HEK293 (cell line): ENCODE data around the gene AFG1L.

ENCODE experiments used
- CTCF ChIA-PET: fragments of 350-600 bp; formaldehyde crosslinking; extraction: SDS; loops from one replicate; lab custom pipeline; 2021; ENCODE audit warnings: antibody characterized with exemption; lab: Yijun Ruan, JAX
- POLR2A ChIA-PET: fragments of 300-600 bp; formaldehyde crosslinking; extraction: SDS; loops from one replicate; lab custom pipeline; 2020; ENCODE audit warnings: antibody characterized with exemption, inconsistent platforms; lab: Yijun Ruan, JAX
- H3K27ac ChIP-seq: fragments of 200-500 bp; sonication (Bioruptor generic); 2 replicates; pipeline ENCODE4 v1.5.1; 2014; ENCODE audit warnings: low read depth, low read length, control low read depth, inconsistent platforms; ENCODE audit errors: extremely low read depth
- H3K36me3 ChIP-seq, 2 experiments: fragments of 200-500 bp in 1 of 2; sonication (Bioruptor generic) in 1 of 2; 1 replicate in 1 of 2; 2 replicates in 1 of 2; pipeline ENCODE4 v1.5.1; 2014 to 2017; ENCODE audit warnings: inconsistent platforms in 2 of 2, low read length in 2 of 2; ENCODE audit not compliant: control insufficient read depth in 2 of 2, insufficient read depth in 1 of 2
- H3K4me1 ChIP-seq: fragments of 200-500 bp; sonication (Bioruptor generic); 2 replicates; pipeline ENCODE4 v1.5.1; 2014; ENCODE audit warnings: mild to moderate bottlenecking, low read length, inconsistent platforms; ENCODE audit not compliant: control insufficient read depth, insufficient read depth
- H3K4me3 ChIP-seq: 2 replicates; pipeline ENCODE4 v1.5.1; 2011; ENCODE audit warnings: low read depth, mild to moderate bottlenecking, control low read depth, low read length, moderate library complexity
- H3K9me3 ChIP-seq: fragments of 200-500 bp; sonication (Bioruptor generic); 2 replicates; pipeline ENCODE4 v1.5.1; 2014; ENCODE audit warnings: low read depth, low read length, inconsistent platforms; ENCODE audit not compliant: control insufficient read depth, insufficient read depth
- KLF1 ChIP-seq: fragments of 450-650 bp; formaldehyde crosslinking; IDR thresholded peaks from 2 replicates; pipeline ENCODE4 v1.5.1; 2016; ENCODE audit warnings: missing biosample characterization, missing genetic modification characterization
- OVOL3 ChIP-seq: fragments of 450-650 bp; formaldehyde crosslinking; IDR thresholded peaks from 2 replicates; pipeline ENCODE4 v1.5.1; 2016; ENCODE audit warnings: missing biosample characterization, missing genetic modification characterization
- PRDM1 ChIP-seq: fragments of 450-650 bp; formaldehyde crosslinking; IDR thresholded peaks from 2 replicates; pipeline ENCODE4; 2016; ENCODE audit warnings: missing biosample characterization, missing genetic modification characterization
- SCRT2 ChIP-seq: fragments of 450-650 bp; formaldehyde crosslinking; IDR thresholded peaks from 2 replicates; pipeline ENCODE4 v1.5.1; 2016; ENCODE audit warnings: missing biosample characterization, missing genetic modification characterization
- ZNF112 ChIP-seq: fragments of 450-650 bp; formaldehyde crosslinking; IDR thresholded peaks from 2 replicates; pipeline ENCODE4 v1.5.0; 2017; ENCODE audit warnings: missing biosample characterization, missing genetic modification characterization
- ZNF155 ChIP-seq: fragments of 450-650 bp; formaldehyde crosslinking; IDR thresholded peaks from 2 replicates; pipeline ENCODE4 v1.5.1; 2016; ENCODE audit warnings: missing biosample characterization, missing genetic modification characterization
- ZNF202 ChIP-seq: fragments of 450-650 bp; formaldehyde crosslinking; IDR thresholded peaks from 2 replicates; pipeline ENCODE4 v1.5.1; 2016; ENCODE audit warnings: missing biosample characterization, missing genetic modification characterization, borderline replicate concordance
- ZNF610 ChIP-seq: fragments of 450-650 bp; formaldehyde crosslinking; IDR thresholded peaks from 2 replicates; pipeline ENCODE4 v1.5.1; 2016; ENCODE audit warnings: missing biosample characterization, missing genetic modification characterization, borderline replicate concordance
- ZNF830 ChIP-seq: fragments of 450-650 bp; IDR thresholded peaks from 2 replicates; pipeline ENCODE4 v1.5.0; 2018; ENCODE audit warnings: missing biosample characterization, missing genetic modification characterization, low read depth, mild to moderate bottlenecking, moderate library complexity
- TF ChIP-seq, protein P1 (sequence below): fragments of 450-650 bp; formaldehyde crosslinking; IDR thresholded peaks from 2 replicates; pipeline ENCODE4 v1.5.1; 2016; ENCODE audit warnings: missing biosample characterization, missing genetic modification characterization
- TF ChIP-seq, protein P2 (sequence below): fragments of 450-650 bp; formaldehyde crosslinking; IDR thresholded peaks from 2 replicates; pipeline ENCODE4 v1.5.1; 2016; ENCODE audit warnings: missing biosample characterization, missing genetic modification characterization
- TF ChIP-seq, protein P3 (sequence below): fragments of 450-650 bp; formaldehyde crosslinking; IDR thresholded peaks from 2 replicates; pipeline ENCODE4 v1.5.1; 2016; ENCODE audit warnings: missing biosample characterization, missing genetic modification characterization
- TF ChIP-seq, protein P4 (sequence below): fragments of 450-650 bp; formaldehyde crosslinking; IDR thresholded peaks from 2 replicates; pipeline ENCODE4 v1.5.1; 2016; ENCODE audit warnings: missing biosample characterization, missing genetic modification characterization

AFG1L gene

GRCh38 chr6:108454356-108454755, 159.5 kb downstream of the AFG1L start:
- ChIA-PET POLR2A (no interaction called here), CTCF (interaction anchor here (1.0 kb wide), 1 partner anchor 16 kb away, joined by 3 read pairs; no protein-coding TSS in a partner anchor)
- TF ChIP-seq, protein P1, sequence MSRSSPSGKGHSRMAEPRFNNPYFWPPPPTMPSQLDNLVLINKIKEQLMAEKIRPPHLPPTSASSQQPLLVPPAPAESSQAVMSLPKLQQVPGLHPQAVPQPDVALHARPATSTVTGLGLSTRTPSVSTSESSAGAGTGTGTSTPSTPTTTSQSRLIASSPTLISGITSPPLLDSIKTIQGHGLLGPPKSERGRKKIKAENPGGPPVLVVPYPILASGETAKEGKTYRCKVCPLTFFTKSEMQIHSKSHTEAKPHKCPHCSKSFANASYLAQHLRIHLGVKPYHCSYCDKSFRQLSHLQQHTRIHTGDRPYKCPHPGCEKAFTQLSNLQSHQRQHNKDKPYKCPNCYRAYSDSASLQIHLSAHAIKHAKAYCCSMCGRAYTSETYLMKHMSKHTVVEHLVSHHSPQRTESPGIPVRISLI (tag by site-specific recombination) = no peak
- TF ChIP-seq OVOL3 (tag by site-specific recombination) (no peak), ZNF610 (tag by site-specific recombination) (no peak), ZNF112 (no peak), ZNF830 (tag by site-specific recombination) (no peak), ZNF155 (tag by site-specific recombination) (no peak), KLF1 (tag by site-specific recombination) (no peak), ZNF202 (no peak)
- TF ChIP-seq, protein P2, sequence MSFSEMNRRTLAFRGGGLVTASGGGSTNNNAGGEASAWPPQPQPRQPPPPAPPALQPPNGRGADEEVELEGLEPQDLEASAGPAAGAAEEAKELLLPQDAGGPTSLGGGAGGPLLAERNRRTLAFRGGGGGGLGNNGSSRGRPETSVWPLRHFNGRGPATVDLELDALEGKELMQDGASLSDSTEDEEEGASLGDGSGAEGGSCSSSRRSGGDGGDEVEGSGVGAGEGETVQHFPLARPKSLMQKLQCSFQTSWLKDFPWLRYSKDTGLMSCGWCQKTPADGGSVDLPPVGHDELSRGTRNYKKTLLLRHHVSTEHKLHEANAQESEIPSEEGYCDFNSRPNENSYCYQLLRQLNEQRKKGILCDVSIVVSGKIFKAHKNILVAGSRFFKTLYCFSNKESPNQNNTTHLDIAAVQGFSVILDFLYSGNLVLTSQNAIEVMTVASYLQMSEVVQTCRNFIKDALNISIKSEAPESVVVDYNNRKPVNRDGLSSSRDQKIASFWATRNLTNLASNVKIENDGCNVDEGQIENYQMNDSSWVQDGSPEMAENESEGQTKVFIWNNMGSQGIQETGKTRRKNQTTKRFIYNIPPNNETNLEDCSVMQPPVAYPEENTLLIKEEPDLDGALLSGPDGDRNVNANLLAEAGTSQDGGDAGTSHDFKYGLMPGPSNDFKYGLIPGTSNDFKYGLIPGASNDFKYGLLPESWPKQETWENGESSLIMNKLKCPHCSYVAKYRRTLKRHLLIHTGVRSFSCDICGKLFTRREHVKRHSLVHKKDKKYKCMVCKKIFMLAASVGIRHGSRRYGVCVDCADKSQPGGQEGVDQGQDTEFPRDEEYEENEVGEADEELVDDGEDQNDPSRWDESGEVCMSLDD = no peak
- TF ChIP-seq, protein P3, sequence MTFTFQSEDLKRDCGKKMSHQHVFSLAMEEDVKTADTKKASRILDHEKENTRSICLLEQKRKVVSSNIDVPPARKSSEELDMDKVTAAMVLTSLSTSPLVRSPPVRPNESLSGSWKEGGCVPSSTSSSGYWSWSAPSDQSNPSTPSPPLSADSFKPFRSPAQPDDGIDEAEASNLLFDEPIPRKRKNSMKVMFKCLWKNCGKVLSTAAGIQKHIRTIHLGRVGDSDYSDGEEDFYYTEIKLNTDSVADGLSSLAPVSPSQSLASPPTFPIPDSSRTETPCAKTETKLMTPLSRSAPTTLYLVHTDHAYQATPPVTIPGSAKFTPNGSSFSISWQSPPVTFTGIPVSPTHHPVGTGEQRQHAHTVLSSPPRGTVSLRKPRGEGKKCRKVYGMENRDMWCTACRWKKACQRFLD (tag by site-specific recombination) = no peak

GRCh38 chr6:108455688-108456087, 160.8 kb downstream of the AFG1L start:
- no peak overlapping the region for H3K4me3 ChIP-seq
- no peaks in the 10 kb centered on the region for H3K4me1 ChIP-seq
- no peak overlapping the region for H3K27ac ChIP-seq
- TF ChIP-seq PRDM1 = no peak
- POLR2A ChIA-PET = no interaction called here
- no peaks in the 10 kb centered on the region for H3K9me3 ChIP-seq
- CTCF ChIA-PET = no interaction called here
- no peaks in the 10 kb centered on the region for H3K36me3 ChIP-seq

More at GRCh38 chr6:108454356-108454755, 159.5 kb downstream of the AFG1L start:
- H3K27ac ChIP-seq = no peak overlapping the region
- no peaks in the 10 kb centered on the region for H3K36me3 ChIP-seq
- no peaks in the 10 kb centered on the region for H3K4me1 ChIP-seq
- H3K9me3 ChIP-seq = no peaks in the 10 kb centered on the region
- no peak overlapping the region for H3K4me3 ChIP-seq

DNA sequence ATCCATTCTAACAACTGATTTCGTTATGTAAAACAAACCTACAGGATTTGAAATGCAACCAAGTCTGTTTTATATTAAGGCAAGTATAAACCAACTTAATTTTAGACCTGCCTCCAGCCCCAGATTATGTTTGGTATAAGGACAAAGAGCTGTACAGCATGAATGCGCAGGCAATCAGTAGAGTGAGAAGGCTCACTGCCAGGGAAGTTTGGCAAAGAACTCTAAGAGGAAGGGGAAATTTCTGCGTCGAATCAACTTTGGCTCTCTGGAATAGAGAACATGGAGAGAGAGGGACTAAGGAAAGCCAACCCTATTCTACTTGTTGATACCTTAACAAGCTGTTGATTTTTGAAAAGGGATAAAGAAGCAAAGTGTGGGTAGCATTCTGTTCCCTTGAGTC, 168.9 kb downstream of the AFG1L start:
- TF ChIP-seq, protein P4, sequence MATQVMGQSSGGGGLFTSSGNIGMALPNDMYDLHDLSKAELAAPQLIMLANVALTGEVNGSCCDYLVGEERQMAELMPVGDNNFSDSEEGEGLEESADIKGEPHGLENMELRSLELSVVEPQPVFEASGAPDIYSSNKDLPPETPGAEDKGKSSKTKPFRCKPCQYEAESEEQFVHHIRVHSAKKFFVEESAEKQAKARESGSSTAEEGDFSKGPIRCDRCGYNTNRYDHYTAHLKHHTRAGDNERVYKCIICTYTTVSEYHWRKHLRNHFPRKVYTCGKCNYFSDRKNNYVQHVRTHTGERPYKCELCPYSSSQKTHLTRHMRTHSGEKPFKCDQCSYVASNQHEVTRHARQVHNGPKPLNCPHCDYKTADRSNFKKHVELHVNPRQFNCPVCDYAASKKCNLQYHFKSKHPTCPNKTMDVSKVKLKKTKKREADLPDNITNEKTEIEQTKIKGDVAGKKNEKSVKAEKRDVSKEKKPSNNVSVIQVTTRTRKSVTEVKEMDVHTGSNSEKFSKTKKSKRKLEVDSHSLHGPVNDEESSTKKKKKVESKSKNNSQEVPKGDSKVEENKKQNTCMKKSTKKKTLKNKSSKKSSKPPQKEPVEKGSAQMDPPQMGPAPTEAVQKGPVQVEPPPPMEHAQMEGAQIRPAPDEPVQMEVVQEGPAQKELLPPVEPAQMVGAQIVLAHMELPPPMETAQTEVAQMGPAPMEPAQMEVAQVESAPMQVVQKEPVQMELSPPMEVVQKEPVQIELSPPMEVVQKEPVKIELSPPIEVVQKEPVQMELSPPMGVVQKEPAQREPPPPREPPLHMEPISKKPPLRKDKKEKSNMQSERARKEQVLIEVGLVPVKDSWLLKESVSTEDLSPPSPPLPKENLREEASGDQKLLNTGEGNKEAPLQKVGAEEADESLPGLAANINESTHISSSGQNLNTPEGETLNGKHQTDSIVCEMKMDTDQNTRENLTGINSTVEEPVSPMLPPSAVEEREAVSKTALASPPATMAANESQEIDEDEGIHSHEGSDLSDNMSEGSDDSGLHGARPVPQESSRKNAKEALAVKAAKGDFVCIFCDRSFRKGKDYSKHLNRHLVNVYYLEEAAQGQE (tag by site-specific recombination) = no peak
- TF ChIP-seq SCRT2 (tag by site-specific recombination) = peak; percentile 70
- TF ChIP-seq, all 188 proteins: peak for 1
- Histone ChIP-seq H3K36me3 (no peaks in the 10 kb centered on the region), H3K4me1 (0 out of 2 replicates have a peak, but pooled peaks cover 2% of the 10 kb centered on the region), H3K9me3 (no peaks in the 10 kb centered on the region), H3K4me3 (no peak overlapping the region), H3K27ac (no peak overlapping the region)
- CTCF ChIA-PET = interaction anchor here (1.0 to 1.9 kb wide), 3 partner anchors 28 to 484 kb away, joined by 3 to 9 read pairs (median 4); no protein-coding TSS in a partner anchor
- POLR2A ChIA-PET = interaction anchor here (1.8 kb wide), 1 partner anchor 10 kb away, joined by 3 read pairs; no protein-coding TSS in a partner anchor
